CD4-positive, alpha-beta memory T cell (primary cell): Measurements from ENCODE around the gene IL17REL. TPM values are rescaled to one million over a fixed set of nuclear protein-coding genes. Genes with fewer than 3 reads are reported as not detected.

Source experiments
- CTCF ChIA-PET: fragments of 350-600 bp; sonication (Branson Sonifier 250); formaldehyde crosslinking; loops from one replicate; lab custom pipeline; 2021; ENCODE audit warnings: inconsistent platforms; ENCODE audit not compliant: partially characterized antibody; lab: Charles Lee
- POLR2A ChIA-PET: fragments of 350-600 bp; sonication (Branson Sonifier 250); formaldehyde crosslinking; loops from one replicate; lab custom pipeline; 2021; ENCODE audit not compliant: partially characterized antibody; lab: Charles Lee
- DNase-seq, 5 donors: peaks; one replicate each; pipeline versions ENCODE4 v3.0.0 to v3.0.0-alpha.2; 2020 to 2022; ENCODE audit warnings: mixed read lengths in 1 of 5
- H3K27ac ChIP-seq: one replicate; pipeline ENCODE4 v1.7.0; 2013; ENCODE audit warnings: low read depth, low read length
- H3K27me3 ChIP-seq: 2 replicates; pipeline ENCODE4 v1.7.0; 2013; ENCODE audit warnings: mild to moderate bottlenecking, low read length, moderate library complexity; ENCODE audit not compliant: insufficient read depth
- H3K36me3 ChIP-seq: 2 replicates; pipeline ENCODE4 v1.7.0; 2013; ENCODE audit warnings: mild to moderate bottlenecking, low read length, moderate library complexity; ENCODE audit not compliant: insufficient read depth
- H3K4me1 ChIP-seq: 2 replicates; pipeline ENCODE4 v1.7.0; 2013; ENCODE audit warnings: mild to moderate bottlenecking, low read length, moderate library complexity; ENCODE audit not compliant: insufficient read depth
- H3K4me3 ChIP-seq, 2 donors: one replicate each; pipeline ENCODE4 v1.7.0; 2013; ENCODE audit warnings: low read length in 2 of 2, mild to moderate bottlenecking in 1 of 2
- H3K9me3 ChIP-seq, 2 donors: one replicate each; pipeline ENCODE4 v1.7.0; 2013; ENCODE audit warnings: low read length in 2 of 2, control low read depth in 1 of 2; ENCODE audit not compliant: control insufficient read depth in 1 of 2
- H3K27ac Mint-ChIP-seq, 7 donors: one replicate each; pipeline ENCODE4 v1.8.0; 2020 to 2021; ENCODE audit warnings: mixed read lengths in 7 of 7, mild to moderate bottlenecking in 6 of 7, inconsistent platforms in 3 of 7, moderate library complexity in 3 of 7
- H3K27me3 Mint-ChIP-seq, 2 donors: one replicate each; pipeline ENCODE4 v1.8.0; 2020 to 2021; ENCODE audit warnings: mixed read lengths in 2 of 2
- H3K36me3 Mint-ChIP-seq, 2 donors: one replicate each; pipeline ENCODE4 v1.8.0; 2020 to 2021; ENCODE audit warnings: mixed read lengths in 2 of 2, inconsistent platforms in 1 of 2, mild to moderate bottlenecking in 1 of 2
- H3K4me1 Mint-ChIP-seq, 4 donors: one replicate each; pipeline ENCODE4 v1.8.0; 2020 to 2021; ENCODE audit warnings: mixed read lengths in 4 of 4, mild to moderate bottlenecking in 1 of 4
- H3K4me3 Mint-ChIP-seq, 8 donors: one replicate each; pipeline ENCODE4 v1.8.0; 2020 to 2021; ENCODE audit warnings: mixed read lengths in 8 of 8, mild to moderate bottlenecking in 7 of 8, moderate library complexity in 6 of 8, inconsistent platforms in 3 of 8
- H3K9me3 Mint-ChIP-seq, 8 donors: one replicate each; pipeline ENCODE4 v1.8.0; 2020 to 2021; ENCODE audit warnings: mixed read lengths in 8 of 8, mild to moderate bottlenecking in 5 of 8, inconsistent platforms in 3 of 8, moderate library complexity in 1 of 8
- intact Hi-C: fragments of 100-400 bp; cut with micrococcal nuclease; formaldehyde crosslinking; loops from one replicate; pipeline ENCODE4 v1.15.1; 2023
- polyA plus RNA-seq, 2 donors: library from polyadenylated mRNA; unstranded; fragments of 300-500 nt; fragmentation: Illumina TruSeq; gene quantifications; one replicate each; pipeline ENCODE4 v1.2.3, GENCODE V29; 2021
- total RNA-seq, 2 experiments: library from RNA; stranded (reverse); gene quantifications; one replicate each; pipeline ENCODE4 v1.2.3, GENCODE V29; 2021

The IL17REL gene
- total and polyA plus RNA-seq, 4 experiments from 2014 or later: not detected

- no peaks in the 10 kb centered on the region for H3K36me3 ChIP-seq
- intact Hi-C loops: no loop called here
- ChIA-PET CTCF (interaction anchor here (0.8 to 1.3 kb wide), 4 partner anchors 37 to 212 kb away, joined by 3 to 6 read pairs (median 4); no protein-coding TSS in a partner anchor), POLR2A (interaction anchor here (0.9 to 1.3 kb wide), 3 partner anchors 12 to 51 kb away, joined by 3 to 6 read pairs (median 4); no protein-coding TSS in a partner anchor)
- no peaks in the 10 kb centered on the region for H3K9me3 ChIP-seq
- Mint-ChIP-seq H3K36me3 (peaks cover 0 to 4% of the 10 kb centered on the region in 2 donors), H3K9me3 (peaks cover 0 to 17% (median 11%) of the 10 kb centered on the region in 8 donors), H3K27ac (peak overlapping the region in 1 of 7 donors; percentile 59), H3K4me3 (peak overlapping the region in 2 of 8 donors; percentile 7 to 41), H3K27me3 (peaks cover 7 to 8% of the 10 kb centered on the region in 2 donors), H3K4me1 (peaks cover 19 to 29% (median 21%) of the 10 kb centered on the region in 4 donors)
- peaks cover 17% of the 10 kb centered on the region for H3K4me1 ChIP-seq
- H3K27me3 ChIP-seq: peaks cover 3% of the 10 kb centered on the region
- no peak overlapping the region for H3K4me3 ChIP-seq
- no peak overlapping the region for H3K27ac ChIP-seq
- no peak for DNase-seq
Measured at GRCh38 chr22:49979587-49980264, 32.8 kb downstream of the IL17REL start.

- ChIA-PET CTCF (interaction anchor here (0.9 to 1.4 kb wide), 3 partner anchors 15 to 47 kb away, joined by 3 to 6 read pairs (median 3); no protein-coding TSS in a partner anchor), POLR2A (no interaction called here)
Measured at GRCh38 chr22:49977578-49977977, 35.0 kb downstream of the IL17REL start.

GRCh38 chr22:49976439-49977175 lies 36.0 kb downstream of the IL17REL start:
- peak overlapping the region in 5 of 8 donors; percentile 33 to 60 (median 49) for H3K4me3 Mint-ChIP-seq
- H3K27ac ChIP-seq: peak overlapping the region; percentile 23

More at GRCh38 chr22:49977578-49977977, 35.0 kb downstream of the IL17REL start:
- Mint-ChIP-seq H3K27ac (peak overlapping the region in 2 of 7 donors; percentile 41 to 81), H3K4me3 (no peak overlapping the region), H3K36me3 (peaks cover 0 to 4% of the 10 kb centered on the region in 2 donors), H3K27me3 (peaks cover 4% of the 10 kb centered on the region in 2 donors), H3K4me1 (peaks cover 16 to 22% (median 17%) of the 10 kb centered on the region in 4 donors), H3K9me3 (peaks cover 0 to 12% (median 10%) of the 10 kb centered on the region in 8 donors)
- Histone ChIP-seq H3K9me3 (no peaks in the 10 kb centered on the region), H3K4me1 (peaks cover 17% of the 10 kb centered on the region), H3K27me3 (peaks cover 1% of the 10 kb centered on the region), H3K27ac (no peak overlapping the region), H3K4me3 (no peak overlapping the region), H3K36me3 (no peaks in the 10 kb centered on the region)
- DNase-seq: peak in 1 of 5 donors; percentile 20
- intact Hi-C loops: no loop called here

GRCh38 chr22:49975543-49976389 lies 36.8 kb downstream of the IL17REL start:
- Histone ChIP-seq H3K27me3 (no peaks in the 10 kb centered on the region), H3K36me3 (no peaks in the 10 kb centered on the region), H3K27ac (peak overlapping the region; percentile 23), H3K9me3 (no peaks in the 10 kb centered on the region), H3K4me1 (peaks cover 20% of the 10 kb centered on the region), H3K4me3 (no peak overlapping the region)
- H3K36me3 Mint-ChIP-seq: peaks cover 1 to 4% of the 10 kb centered on the region in 2 donors
- H3K4me3 Mint-ChIP-seq: peak overlapping the region in 6 of 8 donors; percentile 3 to 81 (median 45)
- H3K4me1 Mint-ChIP-seq: peaks cover 15 to 23% (median 19%) of the 10 kb centered on the region in 4 donors
- intact Hi-C loops: no loop called here
- peak overlapping the region; percentile 69 to 97 (median 81) for H3K27ac Mint-ChIP-seq
- peaks cover 0 to 11% (median 9%) of the 10 kb centered on the region in 8 donors for H3K9me3 Mint-ChIP-seq
- DNase-seq: peak in 2 of 5 donors; percentile 15 to 60
- H3K27me3 Mint-ChIP-seq: peaks cover 2 to 3% of the 10 kb centered on the region in 2 donors
- CTCF ChIA-PET: interaction anchor here (1.4 to 1.6 kb wide), 2 partner anchors 17 to 54 kb away, joined by 3 to 6 read pairs; no protein-coding TSS in a partner anchor
- POLR2A ChIA-PET: interaction anchor here (1.4 kb wide), 1 partner anchor 13 kb away, joined by 4 read pairs; no protein-coding TSS in a partner anchor

More at GRCh38 chr22:49976439-49977175, 36.0 kb downstream of the IL17REL start:
- peaks cover 15 to 20% (median 16%) of the 10 kb centered on the region in 4 donors for H3K4me1 Mint-ChIP-seq
- peak overlapping the region; percentile 49 to 89 (median 85) for H3K27ac Mint-ChIP-seq
- intact Hi-C loops: no loop called here
- CTCF ChIA-PET: interaction anchor here (1.3 to 1.6 kb wide), 3 partner anchors 14 to 53 kb away, joined by 3 to 6 read pairs (median 3); no protein-coding TSS in a partner anchor
- POLR2A ChIA-PET: interaction anchor here (0.6 to 1.4 kb wide), 2 partner anchors 14 to 145 kb away, joined by 3 to 4 read pairs; no protein-coding TSS in a partner anchor
- peaks cover 2% of the 10 kb centered on the region in 2 donors for H3K27me3 Mint-ChIP-seq
- peaks cover 0 to 4% of the 10 kb centered on the region in 2 donors for H3K36me3 Mint-ChIP-seq
- Histone ChIP-seq H3K36me3 (no peaks in the 10 kb centered on the region), H3K4me1 (peaks cover 17% of the 10 kb centered on the region), H3K27me3 (no peaks in the 10 kb centered on the region), H3K9me3 (no peaks in the 10 kb centered on the region), H3K4me3 (no peak overlapping the region)
- H3K9me3 Mint-ChIP-seq: peaks cover 0 to 12% (median 9%) of the 10 kb centered on the region in 8 donors
- DNase-seq: peak in 3 of 5 donors; percentile 48 to 77 (median 49)

- H3K36me3 Mint-ChIP-seq: peaks cover 0 to 5% of the 10 kb centered on the region in 2 donors
- intact Hi-C loops: no loop called here
- peaks cover 19 to 30% (median 23%) of the 10 kb centered on the region in 4 donors for H3K4me1 Mint-ChIP-seq
- H3K4me1 ChIP-seq: peaks cover 34% of the 10 kb centered on the region
- H3K27ac Mint-ChIP-seq: no peak overlapping the region
- POLR2A ChIA-PET: no interaction called here
- CTCF ChIA-PET: no interaction called here
- H3K27me3 Mint-ChIP-seq: peaks cover 0 to 4% of the 10 kb centered on the region in 2 donors
- H3K27me3 ChIP-seq: no peaks in the 10 kb centered on the region
- H3K9me3 ChIP-seq: no peaks in the 10 kb centered on the region
- no peak for DNase-seq
- no peak overlapping the region for H3K27ac ChIP-seq
- H3K4me3 ChIP-seq: no peak overlapping the region
- no peaks in the 10 kb centered on the region for H3K36me3 ChIP-seq
- H3K9me3 Mint-ChIP-seq: peaks cover 0 to 4% (median 0%) of the 10 kb centered on the region in 8 donors
- no peak overlapping the region for H3K4me3 Mint-ChIP-seq
Measured at GRCh38 chr22:49973018-49973961, 39.3 kb downstream of the IL17REL start.
